T-helper 22 cell (primary cell): Measurements from ENCODE around the gene GGT7.
"Not testable (repeated sequence)": the region's sequence is repeated elsewhere in the genome, so short reads cannot be mapped to it uniquely, and the experiment has no call there.

Experiments
- DNase-seq: peaks from one replicate; pipeline ENCODE4 v3.0.0-alpha.2; 2020; ENCODE audit warnings: low read depth

GGT7 gene

DNA sequence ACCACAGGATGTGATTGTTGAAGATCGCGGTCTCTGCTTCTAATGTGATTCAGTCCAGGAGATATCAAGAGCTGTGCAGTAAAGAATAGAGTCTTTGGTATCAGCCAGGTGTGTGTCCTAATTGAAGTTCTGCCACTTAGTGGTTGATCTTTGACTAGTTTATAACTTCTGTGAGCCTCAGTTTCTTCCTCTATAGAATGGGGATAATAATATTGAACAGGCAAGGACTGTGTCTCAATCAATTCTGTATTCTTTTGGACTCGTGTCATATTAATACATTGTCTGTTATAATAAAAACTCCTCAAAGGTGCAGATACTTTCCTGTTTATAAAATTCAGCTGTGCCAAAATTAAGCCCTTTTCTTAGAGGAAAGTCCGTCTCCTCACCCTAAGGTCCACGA, 24.1 kb downstream of the GGT7 start:
- DNase-seq, result no peak

DNA sequence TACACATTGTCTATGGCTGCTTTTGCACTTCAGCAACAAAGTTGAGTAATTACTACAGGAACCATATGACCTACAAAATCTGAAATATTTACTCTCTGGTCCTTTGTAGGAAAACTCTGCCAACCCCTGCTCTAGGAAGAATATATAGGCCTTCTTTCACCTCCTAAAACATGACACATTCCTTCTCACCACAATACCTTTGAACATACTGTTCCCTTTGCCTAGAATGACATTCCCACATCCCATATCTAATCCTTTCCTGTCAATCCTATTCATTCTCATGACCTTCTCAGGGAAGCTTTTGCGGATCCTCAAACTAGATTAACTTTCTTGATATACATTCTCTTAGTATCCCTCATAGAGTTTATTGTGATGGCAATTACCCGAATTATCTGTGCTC, 29.2 kb downstream of the GGT7 start:
- DNase-seq, result no peak

GRCh38 chr20:34842143-34842542, 30.5 kb downstream of the GGT7 start:
- DNase-seq, result no peak

DNA sequence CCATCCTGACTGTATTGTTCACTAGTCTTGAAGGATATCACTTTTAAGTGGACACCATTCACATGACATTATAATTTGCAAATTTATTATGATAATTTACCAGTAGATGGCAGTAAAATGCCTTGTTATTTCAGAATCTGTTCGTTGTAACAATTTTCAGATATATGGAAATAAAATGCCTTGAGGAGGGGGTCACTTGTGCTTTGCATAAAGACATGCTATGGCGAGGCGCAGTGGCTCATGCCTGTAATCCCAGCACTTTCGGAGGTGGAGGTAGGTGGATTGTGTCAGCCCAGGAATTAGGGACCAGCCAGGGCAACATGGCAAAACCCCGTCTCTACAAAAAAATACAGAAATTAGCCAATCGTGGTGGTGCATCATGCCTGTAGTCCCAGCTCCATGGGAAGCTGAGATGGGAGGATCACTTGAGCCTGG, 38.2 kb downstream of the GGT7 start:
- DNase-seq, result no peak

- DNase-seq, result no peak
Measured at GRCh38 chr20:34831936-34832335, 40.7 kb downstream of the GGT7 start.

DNA sequence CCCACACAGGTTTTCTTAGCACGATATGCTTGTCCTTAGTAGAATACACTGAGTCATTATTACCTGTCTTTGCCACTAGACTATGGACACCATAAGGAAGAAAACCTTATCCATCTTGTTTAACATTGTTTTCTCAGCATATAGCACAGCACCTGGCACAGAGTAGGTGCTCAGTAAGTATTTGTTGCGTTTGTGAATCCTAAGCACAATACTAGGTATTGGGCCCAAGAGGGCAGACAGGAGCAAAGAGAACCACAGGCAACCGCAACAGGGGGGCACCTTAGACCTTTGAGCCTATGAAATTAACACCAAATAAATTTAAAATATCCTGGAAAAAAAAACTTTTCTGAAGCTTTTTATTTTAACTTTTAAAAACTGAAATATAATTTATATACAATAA, 43.5 kb downstream of the GGT7 start:
- DNase-seq, result no peak

DNA sequence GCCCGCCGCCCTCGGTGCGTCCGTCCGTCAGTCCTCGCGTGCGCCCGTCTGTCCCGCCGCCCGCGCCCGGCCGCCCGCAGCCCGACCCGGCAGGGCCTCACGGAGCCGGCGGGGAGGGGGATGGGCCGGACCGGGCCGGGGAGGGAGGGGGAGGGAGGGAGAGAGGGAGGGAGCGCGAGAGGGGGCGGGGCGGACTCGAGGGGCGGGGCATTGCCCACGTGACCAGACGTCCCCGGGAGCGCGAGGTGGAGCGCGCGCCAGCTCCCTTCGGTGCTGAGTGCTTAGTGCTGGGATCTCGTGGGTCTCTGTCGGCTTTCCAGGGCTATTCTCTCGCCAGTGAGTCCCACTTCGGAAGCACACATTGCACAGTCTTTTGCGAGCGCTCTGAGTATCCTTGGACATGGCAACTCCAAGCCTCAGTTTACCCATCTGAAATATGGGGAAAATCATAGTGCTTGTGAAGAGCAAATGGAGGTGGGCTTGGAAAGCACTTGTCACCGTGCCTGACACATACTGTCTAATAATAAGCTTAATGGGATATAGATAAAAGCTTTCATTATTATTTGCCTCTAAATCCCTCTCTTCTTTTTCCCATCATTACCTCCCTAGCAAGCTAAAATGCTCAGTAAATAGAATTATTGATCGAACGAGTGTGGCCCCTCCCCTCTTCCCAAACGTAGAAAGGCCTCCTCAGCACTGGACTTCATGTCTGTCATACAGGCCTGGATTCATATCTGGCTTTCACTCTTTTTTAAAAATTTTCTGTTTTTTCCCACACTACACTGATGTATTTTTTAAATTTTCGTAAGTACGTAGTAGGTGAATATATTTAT, 46.9 kb downstream of the GGT7 start, which contains the start of gene NCOA6:
Gene NCOA6, minus strand, starts transcription at position 122 of the 833 bp plus-strand sequence. CDS start 43,296 bp downstream, outside the sequence.
- peak; percentile 75 for DNase-seq

DNA sequence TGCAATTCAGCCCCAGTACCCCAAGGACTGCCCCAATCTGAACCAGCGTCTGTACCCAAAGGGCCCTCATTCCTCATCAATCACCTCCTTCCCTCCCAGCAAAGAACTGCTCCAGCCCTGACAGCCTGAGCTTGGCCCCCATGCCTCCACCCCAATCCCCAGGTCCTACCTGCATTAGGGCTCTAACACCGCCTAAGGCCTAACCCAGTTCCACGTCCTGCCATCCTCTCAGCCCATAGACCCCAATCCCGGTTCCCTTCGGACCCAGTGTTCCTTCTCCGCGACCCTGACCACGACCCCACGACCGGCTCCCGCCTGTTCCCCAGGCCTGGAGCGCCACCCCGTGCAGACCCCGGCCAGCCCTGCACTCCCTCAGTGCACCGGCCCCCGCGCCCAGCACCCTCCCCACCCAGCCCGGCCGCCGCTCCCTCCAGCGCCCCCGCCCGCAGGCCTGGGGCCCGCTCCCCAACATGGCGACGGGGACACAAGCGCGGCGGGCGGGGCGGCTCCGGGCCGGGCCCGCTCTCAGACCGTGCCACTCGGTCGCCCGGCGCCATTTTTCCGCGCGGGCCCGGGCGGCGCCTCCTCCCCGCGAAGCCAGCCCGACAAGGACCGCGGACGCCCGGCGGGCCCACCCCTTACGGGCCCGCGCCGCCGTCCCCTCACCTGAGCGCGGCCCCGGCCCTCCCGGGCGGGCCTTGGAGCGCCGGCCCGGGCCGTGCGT, 47.7 kb downstream of the GGT7 start:
- DNase-seq, result peak; percentile 52

DNA sequence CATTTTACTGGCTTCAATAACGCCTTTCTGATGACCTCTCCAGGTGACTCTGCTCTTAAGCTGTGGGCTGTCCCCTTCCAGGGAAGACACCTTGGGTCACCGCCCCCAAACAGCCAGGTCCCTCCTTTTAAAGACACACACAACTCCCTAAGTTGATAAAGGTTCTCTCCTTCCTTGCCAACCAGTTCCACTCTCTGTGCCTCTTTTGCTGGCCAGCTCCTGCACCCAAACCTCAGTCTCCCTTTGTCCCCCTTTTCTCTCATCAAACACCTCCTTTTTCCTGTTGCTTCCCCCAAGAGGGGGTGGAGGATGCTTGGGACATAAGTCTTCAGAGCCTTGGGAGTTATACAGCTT, 48.2 kb downstream of the GGT7 start:
- DNase-seq, result peak; percentile 61

- DNase-seq, result no peak
Measured at GRCh38 chr20:34824026-34824425, 48.6 kb downstream of the GGT7 start.

GRCh38 chr20:34820805-34821578, 51.7 kb downstream of the GGT7 start:
- DNase-seq, result no peak

GRCh38 chr20:34817801-34818200, 54.9 kb downstream of the GGT7 start:
- DNase-seq, result no peak

- DNase-seq, result no peak
Measured at GRCh38 chr20:34817072-34817471, 55.6 kb downstream of the GGT7 start.

DNA sequence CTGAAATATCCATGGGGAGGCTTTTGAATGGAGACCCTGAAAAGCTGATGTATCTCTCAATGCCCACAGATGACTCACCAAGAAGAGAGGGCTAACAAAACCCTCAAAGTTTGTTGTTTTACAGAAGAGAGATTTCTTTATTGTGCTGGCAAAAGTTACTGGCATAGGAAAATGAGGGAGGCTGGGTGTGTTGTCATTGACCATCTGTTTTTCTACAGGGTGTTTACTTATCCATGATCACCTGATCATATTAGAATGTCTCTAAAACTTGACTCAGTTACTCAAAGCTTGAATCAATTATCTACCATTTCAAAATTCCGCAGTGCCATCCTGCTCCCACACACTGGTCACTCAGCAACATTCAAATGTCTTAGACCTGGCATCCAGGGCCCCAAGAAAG, 57.0 kb downstream of the GGT7 start:
- no peak for DNase-seq

DNA sequence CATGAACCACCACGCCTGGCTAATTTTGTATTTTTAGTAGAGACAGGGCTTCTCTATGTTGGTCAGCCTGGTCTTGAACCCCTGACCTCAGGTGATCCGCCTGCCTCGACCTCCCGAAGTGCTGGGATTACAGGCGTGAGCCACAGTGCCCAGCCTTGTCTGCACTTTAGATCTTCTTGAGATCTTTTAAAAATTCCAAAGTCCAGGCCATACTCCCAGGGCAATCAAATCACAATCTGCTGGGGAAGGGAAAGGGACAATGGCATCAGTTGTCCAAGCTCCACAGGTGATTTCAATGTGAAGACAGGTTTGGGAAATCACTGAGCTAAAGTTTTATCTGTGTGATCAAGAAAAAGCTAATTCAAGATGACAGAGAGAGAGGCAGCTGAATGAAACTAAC, 64.1 kb downstream of the GGT7 start:
- DNase-seq, result no peak

DNA sequence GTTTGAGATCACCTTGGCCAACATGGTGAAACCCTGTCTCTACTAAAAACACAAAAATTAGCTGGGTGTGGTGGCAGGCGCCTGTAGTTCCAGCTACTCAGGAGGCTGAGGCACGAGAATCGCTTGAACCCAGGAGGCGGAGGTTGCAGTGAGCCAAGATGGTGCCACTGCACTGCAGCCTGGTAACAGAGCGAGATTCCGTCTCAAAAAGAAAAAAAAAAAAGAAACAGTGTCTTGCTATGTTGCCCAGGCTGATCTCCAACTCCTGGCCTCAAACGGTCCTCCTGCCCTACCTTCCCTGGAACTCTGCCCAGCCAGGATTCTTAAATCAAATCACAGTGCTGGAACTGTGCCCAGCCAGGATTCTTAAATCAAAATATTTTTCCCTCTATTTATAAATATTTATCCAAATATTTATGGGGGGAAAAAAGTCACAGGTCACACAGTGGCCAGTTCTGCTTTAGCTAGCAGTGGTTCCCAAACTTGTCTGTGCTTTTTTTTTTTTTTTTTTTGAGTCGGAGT, 64.7 kb downstream of the GGT7 start:
- not testable (repeated sequence) for DNase-seq

- DNase-seq, result no peak
Measured at GRCh38 chr20:34806255-34806654, 66.4 kb downstream of the GGT7 start.

DNA sequence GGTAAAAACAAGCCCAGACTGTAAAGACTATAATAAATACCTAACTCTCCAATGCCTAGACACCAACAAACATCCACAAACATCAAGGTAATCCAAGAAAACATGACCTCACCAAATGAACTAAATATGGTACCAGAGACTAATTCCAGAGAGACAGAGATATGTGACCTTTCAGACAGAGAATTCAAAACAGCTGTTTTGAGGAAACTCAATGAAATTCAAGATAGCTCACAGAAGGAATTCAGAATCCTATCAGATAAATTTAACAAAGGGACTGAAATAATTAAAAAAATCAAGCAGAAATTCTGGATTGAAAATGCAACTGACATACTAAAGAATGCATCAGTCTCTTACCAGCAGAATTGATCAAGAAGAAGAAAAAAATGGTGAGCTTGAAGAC, 73.8 kb downstream of the GGT7 start:
- no peak for DNase-seq

GRCh38 chr20:34798328-34798727, 74.3 kb downstream of the GGT7 start:
- no peak for DNase-seq

DNA sequence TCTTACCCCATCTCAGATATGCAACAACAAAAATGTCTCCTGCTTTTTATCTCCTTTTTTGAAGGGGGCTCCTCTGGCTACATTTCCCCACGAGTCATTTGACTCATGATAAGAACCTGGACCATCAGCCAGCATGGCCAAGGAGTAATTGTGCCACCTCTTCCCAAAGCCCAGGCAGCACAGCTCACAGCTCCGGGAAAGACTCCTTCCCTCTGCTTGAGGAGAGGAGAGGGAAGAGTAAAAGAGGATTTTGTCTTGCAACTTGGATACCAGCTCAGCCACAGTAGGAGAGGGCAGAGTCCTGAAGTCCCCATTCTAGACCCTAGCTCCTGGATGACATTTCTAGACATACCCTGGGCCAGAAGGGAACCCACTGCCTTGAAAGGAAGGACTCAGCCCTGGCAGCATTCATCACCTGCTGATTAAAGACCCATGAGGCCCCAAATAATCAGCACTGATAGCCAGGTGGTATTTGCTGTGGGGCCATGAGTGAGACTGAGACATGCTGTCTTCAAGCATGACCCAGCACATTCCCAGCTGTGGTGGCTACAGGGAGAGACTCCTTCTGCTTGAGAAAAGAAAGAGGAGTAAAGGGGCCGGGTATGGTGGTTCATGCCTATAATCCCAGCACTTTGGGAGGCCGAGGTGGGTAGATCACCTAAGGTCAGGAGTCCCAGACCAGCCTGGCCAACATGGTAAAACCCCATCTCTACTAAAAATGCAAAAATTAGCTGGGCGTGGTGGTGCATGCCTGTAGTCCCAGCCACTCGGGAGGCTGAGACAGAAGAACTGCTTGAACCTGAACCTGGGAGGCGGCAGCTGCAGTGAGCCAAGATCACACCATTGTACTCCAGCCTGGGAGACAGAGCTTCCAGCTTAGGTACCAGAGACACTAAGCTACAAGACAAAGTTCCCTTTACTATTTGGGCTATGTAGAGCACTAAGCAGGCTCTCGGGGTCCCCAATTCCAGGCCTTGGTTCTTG, 75.4 kb downstream of the GGT7 start:
- DNase-seq, result no peak
